ENCODE measurements around the gene ZBTB39. TPM values are rescaled to one million over a fixed set of nuclear protein-coding genes. Genes with fewer than 3 reads are reported as not detected.

ZBTB39 gene
- total RNA-seq, 1 donor from 2014 or later = 6.1 TPM

DNA sequence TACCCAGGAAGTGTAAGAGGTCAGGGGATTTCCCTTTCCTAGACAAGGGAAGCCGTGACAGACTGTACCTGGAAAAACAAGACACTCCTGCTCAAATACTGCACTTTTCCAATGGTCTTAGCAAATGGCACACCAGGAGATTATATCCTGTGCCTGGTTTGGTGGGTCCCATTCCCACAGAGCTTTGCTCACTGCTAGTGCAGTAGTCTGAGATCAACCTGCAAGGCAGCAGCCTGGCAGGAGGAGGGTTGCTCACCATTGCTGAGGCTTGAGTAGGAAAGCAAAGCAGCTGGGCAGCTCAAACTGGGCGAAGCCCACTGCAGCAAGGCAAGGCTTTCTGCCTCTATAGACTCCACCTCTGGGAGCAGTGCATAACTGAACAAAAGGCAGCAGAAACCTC, 47.9 kb downstream of the ZBTB39 start:
- Histone ChIP-seq H3K36me3 (no peaks in the 10 kb centered on the region), H3K27me3 (no peaks in the 10 kb centered on the region), H3K4me3 (no peak overlapping the region), H3K27ac (no peak overlapping the region), H3K4me1 (peaks cover 10% of the 10 kb centered on the region), H3K9me3 (no peaks in the 10 kb centered on the region)
- intact Hi-C loops (cut with DNase I) = no loop called here
- peak; percentile 25 to 55 for DNase-seq (ENCODE audit: extremely low spot score in 2 of 2)
- TF ChIP-seq, protein P1, sequence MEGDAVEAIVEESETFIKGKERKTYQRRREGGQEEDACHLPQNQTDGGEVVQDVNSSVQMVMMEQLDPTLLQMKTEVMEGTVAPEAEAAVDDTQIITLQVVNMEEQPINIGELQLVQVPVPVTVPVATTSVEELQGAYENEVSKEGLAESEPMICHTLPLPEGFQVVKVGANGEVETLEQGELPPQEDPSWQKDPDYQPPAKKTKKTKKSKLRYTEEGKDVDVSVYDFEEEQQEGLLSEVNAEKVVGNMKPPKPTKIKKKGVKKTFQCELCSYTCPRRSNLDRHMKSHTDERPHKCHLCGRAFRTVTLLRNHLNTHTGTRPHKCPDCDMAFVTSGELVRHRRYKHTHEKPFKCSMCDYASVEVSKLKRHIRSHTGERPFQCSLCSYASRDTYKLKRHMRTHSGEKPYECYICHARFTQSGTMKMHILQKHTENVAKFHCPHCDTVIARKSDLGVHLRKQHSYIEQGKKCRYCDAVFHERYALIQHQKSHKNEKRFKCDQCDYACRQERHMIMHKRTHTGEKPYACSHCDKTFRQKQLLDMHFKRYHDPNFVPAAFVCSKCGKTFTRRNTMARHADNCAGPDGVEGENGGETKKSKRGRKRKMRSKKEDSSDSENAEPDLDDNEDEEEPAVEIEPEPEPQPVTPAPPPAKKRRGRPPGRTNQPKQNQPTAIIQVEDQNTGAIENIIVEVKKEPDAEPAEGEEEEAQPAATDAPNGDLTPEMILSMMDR (IDR thresholded peaks at IDR 0.05) = no peak
- TF ChIP-seq POLR2A (IDR thresholded peaks at IDR 0.05) = no peak
- no peak for TF ChIP-seq POLR2AphosphoS5 (IDR thresholded peaks at IDR 0.05; ENCODE audit: insufficient read depth in 1 of 2, low read depth in 1 of 2)

DNA sequence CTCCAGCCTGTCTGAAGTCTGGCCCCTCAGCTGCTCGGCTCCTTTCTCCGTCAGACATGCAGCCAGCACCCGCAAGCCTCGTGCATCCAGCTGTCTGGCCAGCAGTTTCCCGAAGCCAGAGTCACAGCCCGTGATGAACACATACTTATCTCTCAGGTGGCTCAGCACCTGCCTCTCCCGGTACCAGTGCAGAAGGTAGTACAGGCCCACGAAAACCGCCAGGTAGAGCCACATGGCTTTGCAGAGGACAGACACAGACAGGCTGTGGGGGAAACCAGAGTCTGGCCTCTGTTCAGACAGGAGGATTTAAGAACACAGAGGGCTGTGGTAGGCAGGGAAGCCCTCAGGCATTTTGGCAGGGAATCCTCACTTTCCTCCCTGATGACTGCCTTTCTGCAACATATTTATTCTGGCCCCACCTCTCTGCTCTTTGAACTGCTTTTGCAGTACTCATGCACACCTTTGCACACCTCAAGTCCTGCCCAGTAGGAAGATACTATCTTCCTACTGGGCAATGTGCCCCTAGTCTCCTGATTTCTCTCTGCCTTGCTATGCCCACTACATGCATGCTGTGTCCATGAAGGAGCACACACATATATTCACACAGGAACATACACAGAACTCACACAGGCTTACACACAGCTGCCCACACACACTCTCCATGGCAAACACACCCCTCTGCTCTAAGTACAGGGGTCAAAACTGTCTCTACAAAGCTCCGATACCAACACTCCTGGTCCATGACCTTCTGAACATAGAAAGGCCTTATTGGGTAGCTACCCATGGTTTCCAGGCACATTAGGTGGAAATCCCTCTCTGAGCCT, 48.9 kb downstream of the ZBTB39 start, which contains the start of gene RDH16:
RDH16 (minus strand) TSS at position 380 of the 824 bp plus-strand sequence; CDS start at position 234, 146 bp downstream.
- TF ChIP-seq, protein P1 (IDR thresholded peaks at IDR 0.05) = no peak
- TF ChIP-seq POLR2A (IDR thresholded peaks at IDR 0.05) (no peak), POLR2AphosphoS5 (IDR thresholded peaks at IDR 0.05; ENCODE audit: insufficient read depth in 1 of 2, low read depth in 1 of 2) (peak in 1 of 2 donors; percentile 8)
- Histone ChIP-seq H3K4me1 (peaks cover 10% of the 10 kb centered on the region), H3K4me3 (no peak within 1 kb of the TSS), H3K27me3 (no peaks in the 10 kb centered on the region), H3K27ac (no peak within 1 kb of the TSS), H3K36me3 (no peaks in the 10 kb centered on the region), H3K9me3 (no peaks in the 10 kb centered on the region)
- DNase-seq (ENCODE audit: extremely low spot score in 2 of 2) = peak; percentile 46 to 70
- intact Hi-C loops (cut with DNase I) = no loop called here

DNA sequence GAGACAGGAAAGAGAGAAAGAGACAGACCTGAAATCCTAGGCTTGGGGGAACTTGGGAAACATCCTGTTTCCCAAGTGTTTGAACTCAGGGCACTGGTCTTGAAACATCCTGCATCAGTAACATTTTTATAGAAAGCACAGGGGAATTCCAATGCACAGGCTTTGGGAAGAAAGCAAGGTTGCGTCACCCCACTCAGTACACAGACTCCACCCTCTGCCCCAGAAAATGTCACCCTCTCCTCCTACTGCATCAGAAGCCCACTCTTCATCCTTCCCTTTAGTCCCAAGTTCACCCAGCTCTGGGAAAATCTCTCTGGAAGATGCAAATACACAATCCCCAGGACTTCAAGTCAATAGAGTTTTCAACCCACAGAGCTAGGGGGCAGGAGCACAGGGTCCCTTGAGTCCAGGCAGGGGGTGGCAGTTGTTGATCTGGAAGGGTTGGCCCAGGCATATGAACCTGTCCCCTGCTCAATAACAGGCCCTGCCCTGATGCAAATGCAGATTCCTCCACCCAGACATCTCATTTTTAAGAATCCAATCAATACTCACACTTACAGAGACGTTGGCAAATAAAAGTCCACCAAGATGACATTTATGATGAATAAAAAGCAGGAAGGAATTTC, 50.6 kb downstream of the ZBTB39 start:
- Histone ChIP-seq H3K36me3 (no peaks in the 10 kb centered on the region), H3K27me3 (no peaks in the 10 kb centered on the region), H3K4me3 (no peak overlapping the region), H3K4me1 (peaks cover 10% of the 10 kb centered on the region), H3K27ac (no peak overlapping the region), H3K9me3 (no peaks in the 10 kb centered on the region)
- TF ChIP-seq POLR2AphosphoS5 (IDR thresholded peaks at IDR 0.05; ENCODE audit: insufficient read depth in 1 of 2, low read depth in 1 of 2) (no peak), POLR2A (IDR thresholded peaks at IDR 0.05) (no peak)
- TF ChIP-seq, protein P1 (IDR thresholded peaks at IDR 0.05) = no peak
- intact Hi-C loops (cut with DNase I) = no loop called here
- DNase-seq (ENCODE audit: extremely low spot score in 2 of 2) = peak; percentile 37 to 74

DNA sequence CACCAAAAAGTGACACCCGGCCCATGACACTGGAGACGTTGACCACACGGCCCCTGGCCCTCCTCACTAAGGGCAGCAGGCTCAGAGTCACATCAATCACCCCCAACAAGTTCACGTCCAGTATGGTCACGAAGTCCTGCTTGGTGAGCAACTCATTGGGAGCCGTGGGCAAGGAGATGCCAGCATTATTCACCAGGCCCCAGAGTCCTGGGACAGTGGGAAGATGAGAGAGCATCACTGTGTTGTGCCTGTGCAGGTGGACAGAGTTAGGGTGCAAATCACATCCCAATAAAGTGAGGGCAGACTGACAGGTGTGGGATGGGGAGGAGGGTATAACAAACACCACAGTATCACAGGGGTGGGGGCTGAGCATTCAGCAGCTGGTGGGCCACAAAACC, 51.4 kb downstream of the ZBTB39 start:
- intact Hi-C loops (cut with DNase I) = no loop called here
- H3K4me1 ChIP-seq = peaks cover 10% of the 10 kb centered on the region
- no peaks in the 10 kb centered on the region for H3K27me3 ChIP-seq
- no peak overlapping the region for H3K4me3 ChIP-seq
- TF ChIP-seq, protein P1 (IDR thresholded peaks at IDR 0.05) = no peak
- H3K36me3 ChIP-seq = no peaks in the 10 kb centered on the region
- H3K9me3 ChIP-seq = no peaks in the 10 kb centered on the region
- no peak overlapping the region for H3K27ac ChIP-seq
- DNase-seq (ENCODE audit: extremely low spot score in 2 of 2) = peak; percentile 79 to 89
